Testis (tissue), 2 donors: ENCODE data around the gene TCL1A.

ENCODE experiments used
- CTCF ChIP-seq, 3 experiments: fragments of 450-650 bp in 2 of 3; fragments of 200-600 bp in 1 of 3; sonication (generic) in 1 of 3; IDR thresholded peaks; one replicate each; pipeline ENCODE4 v1.5.1; 2016 to 2019; ENCODE audit warnings: antibody characterized with exemption in 3 of 3, mild to moderate bottlenecking in 2 of 3, moderate library complexity in 1 of 3
- POLR2A ChIP-seq: fragments of 450-650 bp; IDR thresholded peaks from one replicate; pipeline ENCODE4 v1.6.1; 2017; ENCODE audit warnings: antibody characterized with exemption, mild to moderate bottlenecking, moderate library complexity

GRCh38 chr14:95660651-95661515 lies 53.0 kb downstream of the TCL1A start:
- TF ChIP-seq CTCF (IDR thresholded peaks at IDR 0.05) (no peak), POLR2A (no peak)
